OCI-LY1 (cell line): ENCODE results near the gene METTL25B.

Experiments
- CTCF ChIP-seq: fragments of 200-600 bp; sonication (generic), shearing (Covaris generic); IDR thresholded peaks from 2 replicates; pipeline ENCODE4 v1.5.1; 2017; ENCODE audit warnings: mild to moderate bottlenecking, antibody characterized with exemption, low read length, moderate library complexity, mixed read lengths
- EZH2 ChIP-seq: fragments of 200-600 bp; sonication (generic), shearing (Covaris generic); IDR thresholded peaks from 2 replicates; pipeline ENCODE4 v1.8.0; 2017; ENCODE audit warnings: borderline replicate concordance, mixed run types, mild to moderate bottlenecking, antibody characterized with exemption, low read length, moderate library complexity, mixed read lengths

GRCh38 chr1:156767879-156768604, 39.8 kb downstream of the METTL25B start:
- no peak for TF ChIP-seq CTCF
- no peak for TF ChIP-seq EZH2
